H9 (cell line): ENCODE results near the gene KCNG1. TPM values are rescaled to one million over a fixed set of nuclear protein-coding genes. Genes with fewer than 3 reads are reported as not detected.

Source experiments
- DNase-seq: peaks from one replicate; pipeline ENCODE4 v3.0.0-alpha.2; 2017
- H2AFZ ChIP-seq: one replicate; pipeline ENCODE4 v1.6.1; 2013; ENCODE audit warnings: mild to moderate bottlenecking, low read length, control low read depth, moderate library complexity
- H2AK5ac ChIP-seq: 2 replicates; pipeline ENCODE4 v1.6.1; 2013; ENCODE audit warnings: low read length, control low read depth, mixed read lengths; ENCODE audit not compliant: insufficient read length
- H2BK120ac ChIP-seq: one replicate; pipeline ENCODE4 v1.6.1; 2013; ENCODE audit warnings: low read depth, mild to moderate bottlenecking, low read length, control low read depth, inconsistent platforms; ENCODE audit not compliant: poor library complexity, severe bottlenecking
- H2BK12ac ChIP-seq: 2 replicates; pipeline ENCODE4 v1.6.1; 2013; ENCODE audit warnings: low read length, control low read depth, mixed read lengths, low read depth; ENCODE audit not compliant: insufficient read length
- H2BK15ac ChIP-seq: 2 replicates; pipeline ENCODE4 v1.6.1; 2013; ENCODE audit warnings: low read depth, low read length, control low read depth
- H2BK20ac ChIP-seq: one replicate; pipeline ENCODE4 v1.6.1; 2013; ENCODE audit warnings: low read depth, mild to moderate bottlenecking, low read length, control low read depth, inconsistent platforms; ENCODE audit not compliant: poor library complexity, severe bottlenecking
- H2BK5ac ChIP-seq: 2 replicates; pipeline ENCODE4 v1.6.1; 2013; ENCODE audit warnings: low read length, control low read depth, mixed read lengths; ENCODE audit not compliant: insufficient read length
- H3K14ac ChIP-seq: 2 replicates; pipeline ENCODE4 v1.6.1; 2013; ENCODE audit warnings: low read length, control low read depth; ENCODE audit not compliant: insufficient read depth
- H3K18ac ChIP-seq: 2 replicates; pipeline ENCODE4 v1.6.1; 2013; ENCODE audit warnings: low read depth, mild to moderate bottlenecking, mixed read lengths, low read length, control low read depth; ENCODE audit not compliant: insufficient read length
- H3K23ac ChIP-seq: 2 replicates; pipeline ENCODE4 v1.6.1; 2013; ENCODE audit warnings: low read length, control low read depth, mixed read lengths, low read depth; ENCODE audit not compliant: insufficient read length
- H3K23me2 ChIP-seq: 2 replicates; pipeline ENCODE4 v1.6.1; 2013; ENCODE audit warnings: low read depth, mild to moderate bottlenecking, mixed read lengths, low read length, control low read depth; ENCODE audit not compliant: insufficient read length, poor library complexity, severe bottlenecking
- H3K27ac ChIP-seq: 2 replicates; pipeline ENCODE4 v1.5.1; 2013; ENCODE audit warnings: low read length, control low read depth, mixed read lengths, low read depth; ENCODE audit not compliant: insufficient read length
- H3K27me3 ChIP-seq: 2 replicates; pipeline ENCODE4 v1.6.1; 2013; ENCODE audit warnings: low read length, control low read depth, inconsistent platforms; ENCODE audit not compliant: insufficient read depth
- H3K4ac ChIP-seq: 2 replicates; pipeline ENCODE4 v1.6.1; 2013; ENCODE audit warnings: low read depth, mild to moderate bottlenecking, control low read depth, inconsistent platforms, low read length, moderate library complexity
- H3K4me1 ChIP-seq: 2 replicates; pipeline ENCODE4 v1.6.1; 2013; ENCODE audit warnings: low read length, control low read depth, inconsistent platforms; ENCODE audit not compliant: insufficient read depth
- H3K4me2 ChIP-seq: 2 replicates; pipeline ENCODE4 v1.6.1; 2013; ENCODE audit warnings: low read length, control low read depth, mixed read lengths; ENCODE audit not compliant: insufficient read length, insufficient read depth
- H3K56ac ChIP-seq: 2 replicates; pipeline ENCODE4 v1.6.1; 2013; ENCODE audit warnings: low read depth, mild to moderate bottlenecking, mixed read lengths, low read length, control low read depth; ENCODE audit not compliant: insufficient read length
- H3K79me1 ChIP-seq: 2 replicates; pipeline ENCODE4 v1.6.1; 2013; ENCODE audit warnings: low read depth, mild to moderate bottlenecking, moderate library complexity, low read length, control low read depth, inconsistent platforms; ENCODE audit not compliant: insufficient read depth, poor library complexity, severe bottlenecking
- H3K79me2 ChIP-seq: 2 replicates; pipeline ENCODE4 v1.6.1; 2013; ENCODE audit warnings: low read length, control low read depth, inconsistent platforms; ENCODE audit not compliant: insufficient read depth
- H3K9ac ChIP-seq: 2 replicates; pipeline ENCODE4 v1.6.1; 2013; ENCODE audit warnings: low read length, control low read depth, mixed read lengths; ENCODE audit not compliant: insufficient read length; ENCODE audit errors: extremely low read depth
- H3K9me3 ChIP-seq: one replicate; pipeline ENCODE4 v1.6.1; 2013; ENCODE audit warnings: low read depth, low read length, inconsistent platforms; ENCODE audit not compliant: control insufficient read depth
- H3T11ph ChIP-seq: one replicate; pipeline ENCODE4 v1.6.1; 2013; ENCODE audit warnings: mild to moderate bottlenecking, low read length, control low read depth, inconsistent platforms
- H4K20me1 ChIP-seq: one replicate; pipeline ENCODE4 v1.6.1; 2013; ENCODE audit not compliant: control insufficient read depth, insufficient read length, insufficient read depth
- H4K5ac ChIP-seq: 2 replicates; pipeline ENCODE4 v1.6.1; 2013; ENCODE audit warnings: low read depth, mild to moderate bottlenecking, mixed read lengths, low read length, control low read depth; ENCODE audit not compliant: insufficient read length
- H4K8ac ChIP-seq: replicated peaks from 2 replicates; pipeline ENCODE4 v1.6.1; 2013; ENCODE audit warnings: low read length, control low read depth, mixed read lengths, low read depth; ENCODE audit not compliant: insufficient read length
- H4K91ac ChIP-seq: 2 replicates; pipeline ENCODE4 v1.6.1; 2013; ENCODE audit warnings: low read depth, mild to moderate bottlenecking, moderate library complexity, mixed read lengths, low read length, control low read depth; ENCODE audit not compliant: insufficient read length
- H3K27ac Mint-ChIP-seq, 3 experiments: 2 replicates in 2 of 3; 3 replicates in 1 of 3; pipeline ENCODE4 v1.8.0; 2020 to 2021; ENCODE audit warnings: mixed read lengths in 3 of 3, mild to moderate bottlenecking in 1 of 3, moderate library complexity in 1 of 3
- H3K27me3 Mint-ChIP-seq: 2 replicates; pipeline ENCODE4 v1.8.0; 2021; ENCODE audit warnings: low read depth, mild to moderate bottlenecking, moderate library complexity, mixed read lengths
- H3K36me3 Mint-ChIP-seq, 3 experiments: 2 replicates in 2 of 3; 3 replicates in 1 of 3; pipeline ENCODE4 v1.8.0; 2020 to 2021; ENCODE audit warnings: low read depth in 3 of 3, mixed read lengths in 3 of 3; ENCODE audit not compliant: insufficient read depth in 1 of 3
- H3K4me1 Mint-ChIP-seq, 2 experiments: 2 replicates each; pipeline ENCODE4 v1.8.0; 2020; ENCODE audit warnings: mixed read lengths in 2 of 2
- H3K4me3 Mint-ChIP-seq, 2 experiments: 2 replicates in 1 of 2; 3 replicates in 1 of 2; pipeline ENCODE4 v1.8.0; 2020 to 2021; ENCODE audit warnings: mild to moderate bottlenecking in 2 of 2, mixed read lengths in 2 of 2, moderate library complexity in 1 of 2
- H3K9me3 Mint-ChIP-seq, 2 experiments: 2 replicates in 1 of 2; 3 replicates in 1 of 2; pipeline ENCODE4 v1.8.0; 2020; ENCODE audit warnings: mild to moderate bottlenecking in 2 of 2, mixed read lengths in 2 of 2, moderate library complexity in 1 of 2
- CTCF ChIP-seq: fragments of 200-600 bp; sonication (generic); conservative IDR thresholded peaks from 3 replicates; pipeline ENCODE4 v1.8.0; 2021; ENCODE audit warnings: antibody characterized with exemption, mild to moderate bottlenecking
- WGBS: extraction: QIAGEN DNeasy Blood & Tissue Kit; methylation state at CpG from one replicate; pipeline ENCODE4 v1.1.7; 2013; ENCODE audit warnings: missing lambda C conversion rate, low lambda C conversion rate, mixed read lengths; ENCODE audit not compliant: insufficient read length; ENCODE audit errors: extremely low coverage; 5-methylcytosine and 5-hydroxymethylcytosine counted together
- total RNA-seq: library from RNA; stranded (reverse); gene quantifications from 2 replicates; pipeline ENCODE4 v1.2.1, GENCODE V29; 2021

Gene KCNG1
- total RNA-seq, 1 experiment from 2014 or later, result 13.2 TPM

- no peaks in the 10 kb centered on the region for H3K79me2 ChIP-seq
- H3K56ac ChIP-seq, result no peak overlapping the region
- no peak for TF ChIP-seq CTCF
Observed at GRCh38 chr20:50993876-50994275, 29.0 kb downstream of the KCNG1 start.

More at GRCh38 chr20:50993876-50994275, 29.0 kb downstream of the KCNG1 start:
- H3K4ac ChIP-seq, result no peak overlapping the region
- no peak overlapping the region for H3K4me2 ChIP-seq
- H2AK5ac ChIP-seq, result no peak overlapping the region
- H4K8ac ChIP-seq, result no peak overlapping the region
- H3K18ac ChIP-seq, result no peak overlapping the region
- no peaks in the 10 kb centered on the region for H3K23me2 ChIP-seq
- H3K9ac ChIP-seq, result no peak overlapping the region
- no peak overlapping the region for H4K91ac ChIP-seq
- H3K4me1 Mint-ChIP-seq, result peaks cover 27 to 39% of the 10 kb centered on the region in 2 experiments
- no peak overlapping the region for H2BK12ac ChIP-seq
- no peaks in the 10 kb centered on the region for H3K79me1 ChIP-seq
- H3K9me3 Mint-ChIP-seq, result peaks cover 0 to 4% of the 10 kb centered on the region in 2 experiments; a peak in 1 of 5 replicates
- H3K14ac ChIP-seq, result no peak overlapping the region
- H2AFZ ChIP-seq, result no peak overlapping the region
- no peaks in the 10 kb centered on the region for H4K20me1 ChIP-seq
- no peak overlapping the region for H3K27ac ChIP-seq
- no peaks in the 10 kb centered on the region for H3K4me1 ChIP-seq
- H3T11ph ChIP-seq, result no peak overlapping the region
- no peaks in the 10 kb centered on the region for H3K27me3 ChIP-seq
- no peak overlapping the region for H3K27ac Mint-ChIP-seq
- H3K9me3 ChIP-seq, result no peaks in the 10 kb centered on the region
- H2BK120ac ChIP-seq, result no peak overlapping the region
- no peak for DNase-seq
- H2BK20ac ChIP-seq, result no peak overlapping the region
- WGBS, result no CpG with 5 or more reads among the region's 9 CpGs
- H4K5ac ChIP-seq, result no peak overlapping the region
- no peak overlapping the region for H2BK5ac ChIP-seq
- H3K23ac ChIP-seq, result no peak overlapping the region
- H2BK15ac ChIP-seq, result no peak overlapping the region
- H3K27me3 Mint-ChIP-seq, result peaks cover 16% of the 10 kb centered on the region
- H3K4me3 Mint-ChIP-seq, result no peak overlapping the region
- no peaks in the 10 kb centered on the region for H3K36me3 Mint-ChIP-seq
